Gastroesophageal sphincter (tissue), 2 donors: ENCODE data around the gene TRPC4.

Experiments
- EP300 ChIP-seq: sonication (generic); formaldehyde crosslinking; IDR thresholded peaks from one replicate; pipeline ENCODE4 v1.6.1; 2017; ENCODE audit warnings: antibody characterized with exemption, mild to moderate bottlenecking
- POLR2AphosphoS5 ChIP-seq: sonication (generic); formaldehyde crosslinking; IDR thresholded peaks from one replicate; pipeline ENCODE4 v1.6.1; 2017; ENCODE audit warnings: antibody characterized with exemption

DNA sequence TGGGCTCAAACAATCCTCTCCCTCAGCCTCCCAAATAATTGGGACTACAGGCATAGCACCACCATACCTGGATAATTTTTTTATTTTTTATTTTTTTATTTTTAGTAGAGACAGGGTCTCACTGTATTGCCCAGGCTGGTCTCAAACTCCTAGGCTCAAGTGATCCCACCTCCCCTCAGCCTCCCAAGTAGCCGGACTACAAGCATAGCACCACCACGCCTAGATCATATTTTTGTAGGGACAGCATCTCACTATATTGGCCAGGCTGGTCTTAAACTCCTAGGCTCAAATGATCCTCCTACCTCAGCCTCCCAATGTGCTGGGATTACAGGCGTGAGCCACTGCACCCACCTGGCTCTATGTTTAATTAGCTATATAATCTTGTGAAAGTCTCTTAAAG lies 114.2 kb downstream of the TRPC4 start:
- TF ChIP-seq POLR2AphosphoS5 (no peak), EP300 (no peak)
